K562 (cell line): ENCODE measurements around the gene CBFA2T2. TPM values are rescaled to one million over a fixed set of nuclear protein-coding genes. Genes with fewer than 3 reads are reported as not detected.

Experiments
- DDX20 ChIP-seq: fragments of 450-650 bp; IDR thresholded peaks from 2 replicates; pipeline ENCODE4 v1.6.1; 2016; ENCODE audit warnings: missing genetic modification characterization, low read depth, mild to moderate bottlenecking, missing compliant biosample characterization, moderate library complexity
- FUS ChIP-seq: fragments of 200-400 bp; formaldehyde crosslinking; optimal IDR thresholded peaks from 2 replicates; pipeline ENCODE3; 2017; ENCODE audit warnings: low read depth, low read length
- NR1H2 ChIP-seq: sonication (generic); formaldehyde crosslinking; IDR thresholded peaks from 2 replicates; pipeline ENCODE4 v1.4.0; 2020; ENCODE audit warnings: mild to moderate bottlenecking, missing genetic modification reagents
- SMARCA4 ChIP-seq: fragments of 450-650 bp; IDR thresholded peaks from 2 replicates; pipeline ENCODE4 v1.6.1; 2016
- STAT5B ChIP-seq: fragments of 250-450 bp; sonication (Bioruptor Pico); IDR thresholded peaks from 2 replicates; pipeline ENCODE4 v1.8.0; 2021; ENCODE audit warnings: mild to moderate bottlenecking, inconsistent platforms
- YY1 ChIP-seq, 3 experiments: IDR thresholded peaks; 2 replicates each; pipeline ENCODE4 v1.6.1; 2011; ENCODE audit warnings: low read length in 2 of 3, mild to moderate bottlenecking in 2 of 3, moderate library complexity in 2 of 3, borderline replicate concordance in 1 of 3, control low read depth in 1 of 3, low read depth in 1 of 3; ENCODE audit not compliant: insufficient read depth in 3 of 3, insufficient replicate concordance in 2 of 3, control insufficient read depth in 1 of 3, insufficient read length in 1 of 3; ENCODE audit errors: extremely low read depth in 1 of 3
- polyA plus RNA-seq, 8 experiments: library from polyadenylated mRNA; depleted of rRNA in 4 of 8; stranded (reverse) in 5 of 8; unstranded in 3 of 8; fragments of >200 nt; fragmentation: Nextera tagmentation in 2 of 8; fragmentation: Illumina TruSeq in 1 of 8; extraction: Ambion mirVana in 2 of 8; extraction: Trizol in 1 of 8; gene quantifications; 2 replicates each; pipeline versions ENCODE4 v1.2.1 to v1.2.3, GENCODE V29; 2011 to 2014; ENCODE audit warnings: inconsistent platforms in 1 of 8, missing spikeins in 1 of 8
- total RNA-seq, 7 experiments: library from RNA; depleted of rRNA in 6 of 7; stranded (reverse); fragments of >200 nt in 6 of 7; fragmentation: Illumina TruSeq in 2 of 7; extraction: Trizol in 2 of 7; gene quantifications; 2 replicates each; pipeline versions ENCODE4 v1.2.1 to v1.2.3, GENCODE V29; 2011 to 2021; ENCODE audit warnings: low replicate concordance in 1 of 7
- TF ChIP-seq, protein P1 (sequence below): fragments of 250-450 bp; sonication (Bioruptor Pico); IDR thresholded peaks from 2 replicates; pipeline ENCODE4 v1.4.0; 2020

Gene CBFA2T2
- total and polyA plus RNA-seq, 9 of the 15 experiments (the other 6 are each of a cell fraction or from before 2014, with no cell fraction given) = 0.27 to 9.6 (median 5.8) TPM

GRCh38 chr20:33532753-33533459 is 43.0 kb downstream of the CBFA2T2 start (continued):
- TF ChIP-seq, protein P1, sequence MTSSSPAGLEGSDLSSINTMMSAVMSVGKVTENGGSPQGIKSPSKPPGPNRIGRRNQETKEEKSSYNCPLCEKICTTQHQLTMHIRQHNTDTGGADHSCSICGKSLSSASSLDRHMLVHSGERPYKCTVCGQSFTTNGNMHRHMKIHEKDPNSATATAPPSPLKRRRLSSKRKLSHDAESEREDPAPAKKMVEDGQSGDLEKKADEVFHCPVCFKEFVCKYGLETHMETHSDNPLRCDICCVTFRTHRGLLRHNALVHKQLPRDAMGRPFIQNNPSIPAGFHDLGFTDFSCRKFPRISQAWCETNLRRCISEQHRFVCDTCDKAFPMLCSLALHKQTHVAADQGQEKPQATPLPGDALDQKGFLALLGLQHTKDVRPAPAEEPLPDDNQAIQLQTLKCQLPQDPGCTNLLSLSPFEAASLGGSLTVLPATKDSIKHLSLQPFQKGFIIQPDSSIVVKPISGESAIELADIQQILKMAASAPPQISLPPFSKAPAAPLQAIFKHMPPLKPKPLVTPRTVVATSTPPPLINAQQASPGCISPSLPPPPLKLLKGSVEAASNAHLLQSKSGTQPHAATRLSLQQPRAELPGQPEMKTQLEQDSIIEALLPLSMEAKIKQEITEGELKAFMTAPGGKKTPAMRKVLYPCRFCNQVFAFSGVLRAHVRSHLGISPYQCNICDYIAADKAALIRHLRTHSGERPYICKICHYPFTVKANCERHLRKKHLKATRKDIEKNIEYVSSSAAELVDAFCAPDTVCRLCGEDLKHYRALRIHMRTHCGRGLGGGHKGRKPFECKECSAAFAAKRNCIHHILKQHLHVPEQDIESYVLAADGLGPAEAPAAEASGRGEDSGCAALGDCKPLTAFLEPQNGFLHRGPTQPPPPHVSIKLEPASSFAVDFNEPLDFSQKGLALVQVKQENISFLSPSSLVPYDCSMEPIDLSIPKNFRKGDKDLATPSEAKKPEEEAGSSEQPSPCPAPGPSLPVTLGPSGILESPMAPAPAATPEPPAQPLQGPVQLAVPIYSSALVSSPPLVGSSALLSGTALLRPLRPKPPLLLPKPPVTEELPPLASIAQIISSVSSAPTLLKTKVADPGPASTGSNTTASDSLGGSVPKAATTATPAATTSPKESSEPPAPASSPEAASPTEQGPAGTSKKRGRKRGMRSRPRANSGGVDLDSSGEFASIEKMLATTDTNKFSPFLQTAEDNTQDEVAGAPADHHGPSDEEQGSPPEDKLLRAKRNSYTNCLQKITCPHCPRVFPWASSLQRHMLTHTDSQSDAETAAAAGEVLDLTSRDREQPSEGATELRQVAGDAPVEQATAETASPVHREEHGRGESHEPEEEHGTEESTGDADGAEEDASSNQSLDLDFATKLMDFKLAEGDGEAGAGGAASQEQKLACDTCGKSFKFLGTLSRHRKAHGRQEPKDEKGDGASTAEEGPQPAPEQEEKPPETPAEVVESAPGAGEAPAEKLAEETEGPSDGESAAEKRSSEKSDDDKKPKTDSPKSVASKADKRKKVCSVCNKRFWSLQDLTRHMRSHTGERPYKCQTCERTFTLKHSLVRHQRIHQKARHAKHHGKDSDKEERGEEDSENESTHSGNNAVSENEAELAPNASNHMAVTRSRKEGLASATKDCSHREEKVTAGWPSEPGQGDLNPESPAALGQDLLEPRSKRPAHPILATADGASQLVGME (CRISPR knock-in tag) = no peak
- TF ChIP-seq STAT5B (CRISPR knock-in tag) = no peak
- TF ChIP-seq DDX20 (tag) = no peak
- no peak for TF ChIP-seq SMARCA4
- no peak for TF ChIP-seq NR1H2 (CRISPR knock-in tag)
- TF ChIP-seq FUS = no peak
- no peak for TF ChIP-seq YY1 (IDR thresholded peaks at IDR 0.05; ENCODE audit: borderline replicate concordance in 1 of 3, control insufficient read depth in 1 of 3, extremely low read depth in 1 of 3, insufficient read depth in 3 of 3, insufficient read length in 1 of 3, insufficient replicate concordance in 2 of 3, low read depth in 1 of 3, low read length in 2 of 3)
